ENCODE data around the gene SELENON. TPM values are rescaled to one million over a fixed set of nuclear protein-coding genes. Genes with fewer than 3 reads are reported as not detected.

The SELENON gene
- total and polyA plus RNA-seq, 9 of the 15 experiments (the other 6 are each of a cell fraction or from before 2014, with no cell fraction given), result 0.43 to 26.7 (median 7.0) TPM

DNA sequence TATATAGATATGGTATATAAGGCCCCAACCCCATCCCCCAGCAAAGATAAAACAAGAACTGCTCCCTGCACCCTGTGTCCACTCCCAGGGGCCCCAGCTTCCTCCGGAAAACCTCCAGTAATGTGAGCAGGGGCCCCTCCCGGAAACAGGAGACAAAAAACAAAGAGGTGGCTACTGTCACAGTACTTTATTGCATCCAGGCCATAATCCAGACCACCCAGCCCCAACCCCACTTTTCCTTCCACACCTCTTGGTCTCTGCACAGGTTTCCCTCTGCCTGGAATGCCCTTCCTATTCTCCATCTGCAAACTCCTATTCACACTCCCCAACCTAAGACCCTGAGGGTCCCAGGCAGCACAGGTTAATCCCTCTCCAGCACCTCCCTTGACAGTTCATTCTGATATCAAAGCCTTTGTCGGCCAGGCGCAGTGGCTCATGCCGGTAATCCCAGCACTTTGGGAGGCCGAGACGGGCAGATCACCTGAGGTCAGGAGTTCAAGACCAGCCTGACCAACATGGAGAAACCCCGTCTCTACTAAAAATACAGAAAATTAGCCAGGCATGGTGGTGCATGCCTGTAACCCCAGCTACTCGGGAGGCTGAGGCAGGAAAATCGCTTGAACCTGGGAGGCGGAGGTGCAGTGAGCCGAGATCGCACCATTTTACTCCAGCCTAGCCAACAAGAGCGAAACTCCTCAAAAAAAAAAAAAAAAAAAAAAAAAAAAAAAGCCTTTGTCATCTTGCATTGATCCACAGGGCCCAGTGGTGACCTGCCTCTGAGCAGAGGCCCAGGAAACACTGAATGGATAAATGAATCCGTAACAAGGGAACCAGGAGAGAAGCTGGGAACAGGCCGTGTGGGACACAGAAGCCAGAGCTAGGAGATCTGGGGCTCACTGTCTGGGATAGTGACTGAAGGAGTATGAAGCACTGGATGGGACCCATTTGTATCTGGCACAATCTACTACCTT, 61.6 kb downstream of the SELENON start (continued):
- TF ChIP-seq, protein P1, sequence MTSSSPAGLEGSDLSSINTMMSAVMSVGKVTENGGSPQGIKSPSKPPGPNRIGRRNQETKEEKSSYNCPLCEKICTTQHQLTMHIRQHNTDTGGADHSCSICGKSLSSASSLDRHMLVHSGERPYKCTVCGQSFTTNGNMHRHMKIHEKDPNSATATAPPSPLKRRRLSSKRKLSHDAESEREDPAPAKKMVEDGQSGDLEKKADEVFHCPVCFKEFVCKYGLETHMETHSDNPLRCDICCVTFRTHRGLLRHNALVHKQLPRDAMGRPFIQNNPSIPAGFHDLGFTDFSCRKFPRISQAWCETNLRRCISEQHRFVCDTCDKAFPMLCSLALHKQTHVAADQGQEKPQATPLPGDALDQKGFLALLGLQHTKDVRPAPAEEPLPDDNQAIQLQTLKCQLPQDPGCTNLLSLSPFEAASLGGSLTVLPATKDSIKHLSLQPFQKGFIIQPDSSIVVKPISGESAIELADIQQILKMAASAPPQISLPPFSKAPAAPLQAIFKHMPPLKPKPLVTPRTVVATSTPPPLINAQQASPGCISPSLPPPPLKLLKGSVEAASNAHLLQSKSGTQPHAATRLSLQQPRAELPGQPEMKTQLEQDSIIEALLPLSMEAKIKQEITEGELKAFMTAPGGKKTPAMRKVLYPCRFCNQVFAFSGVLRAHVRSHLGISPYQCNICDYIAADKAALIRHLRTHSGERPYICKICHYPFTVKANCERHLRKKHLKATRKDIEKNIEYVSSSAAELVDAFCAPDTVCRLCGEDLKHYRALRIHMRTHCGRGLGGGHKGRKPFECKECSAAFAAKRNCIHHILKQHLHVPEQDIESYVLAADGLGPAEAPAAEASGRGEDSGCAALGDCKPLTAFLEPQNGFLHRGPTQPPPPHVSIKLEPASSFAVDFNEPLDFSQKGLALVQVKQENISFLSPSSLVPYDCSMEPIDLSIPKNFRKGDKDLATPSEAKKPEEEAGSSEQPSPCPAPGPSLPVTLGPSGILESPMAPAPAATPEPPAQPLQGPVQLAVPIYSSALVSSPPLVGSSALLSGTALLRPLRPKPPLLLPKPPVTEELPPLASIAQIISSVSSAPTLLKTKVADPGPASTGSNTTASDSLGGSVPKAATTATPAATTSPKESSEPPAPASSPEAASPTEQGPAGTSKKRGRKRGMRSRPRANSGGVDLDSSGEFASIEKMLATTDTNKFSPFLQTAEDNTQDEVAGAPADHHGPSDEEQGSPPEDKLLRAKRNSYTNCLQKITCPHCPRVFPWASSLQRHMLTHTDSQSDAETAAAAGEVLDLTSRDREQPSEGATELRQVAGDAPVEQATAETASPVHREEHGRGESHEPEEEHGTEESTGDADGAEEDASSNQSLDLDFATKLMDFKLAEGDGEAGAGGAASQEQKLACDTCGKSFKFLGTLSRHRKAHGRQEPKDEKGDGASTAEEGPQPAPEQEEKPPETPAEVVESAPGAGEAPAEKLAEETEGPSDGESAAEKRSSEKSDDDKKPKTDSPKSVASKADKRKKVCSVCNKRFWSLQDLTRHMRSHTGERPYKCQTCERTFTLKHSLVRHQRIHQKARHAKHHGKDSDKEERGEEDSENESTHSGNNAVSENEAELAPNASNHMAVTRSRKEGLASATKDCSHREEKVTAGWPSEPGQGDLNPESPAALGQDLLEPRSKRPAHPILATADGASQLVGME (CRISPR knock-in tag; IDR thresholded peaks at IDR 0.05), result no peak
- TF ChIP-seq BRD9 (IDR thresholded peaks at IDR 0.05; ENCODE audit: low read depth, partially characterized antibody), result peak; percentile 72
- no peak for TF ChIP-seq ZZZ3 (IDR thresholded peaks at IDR 0.05)
- TF ChIP-seq, protein P2, sequence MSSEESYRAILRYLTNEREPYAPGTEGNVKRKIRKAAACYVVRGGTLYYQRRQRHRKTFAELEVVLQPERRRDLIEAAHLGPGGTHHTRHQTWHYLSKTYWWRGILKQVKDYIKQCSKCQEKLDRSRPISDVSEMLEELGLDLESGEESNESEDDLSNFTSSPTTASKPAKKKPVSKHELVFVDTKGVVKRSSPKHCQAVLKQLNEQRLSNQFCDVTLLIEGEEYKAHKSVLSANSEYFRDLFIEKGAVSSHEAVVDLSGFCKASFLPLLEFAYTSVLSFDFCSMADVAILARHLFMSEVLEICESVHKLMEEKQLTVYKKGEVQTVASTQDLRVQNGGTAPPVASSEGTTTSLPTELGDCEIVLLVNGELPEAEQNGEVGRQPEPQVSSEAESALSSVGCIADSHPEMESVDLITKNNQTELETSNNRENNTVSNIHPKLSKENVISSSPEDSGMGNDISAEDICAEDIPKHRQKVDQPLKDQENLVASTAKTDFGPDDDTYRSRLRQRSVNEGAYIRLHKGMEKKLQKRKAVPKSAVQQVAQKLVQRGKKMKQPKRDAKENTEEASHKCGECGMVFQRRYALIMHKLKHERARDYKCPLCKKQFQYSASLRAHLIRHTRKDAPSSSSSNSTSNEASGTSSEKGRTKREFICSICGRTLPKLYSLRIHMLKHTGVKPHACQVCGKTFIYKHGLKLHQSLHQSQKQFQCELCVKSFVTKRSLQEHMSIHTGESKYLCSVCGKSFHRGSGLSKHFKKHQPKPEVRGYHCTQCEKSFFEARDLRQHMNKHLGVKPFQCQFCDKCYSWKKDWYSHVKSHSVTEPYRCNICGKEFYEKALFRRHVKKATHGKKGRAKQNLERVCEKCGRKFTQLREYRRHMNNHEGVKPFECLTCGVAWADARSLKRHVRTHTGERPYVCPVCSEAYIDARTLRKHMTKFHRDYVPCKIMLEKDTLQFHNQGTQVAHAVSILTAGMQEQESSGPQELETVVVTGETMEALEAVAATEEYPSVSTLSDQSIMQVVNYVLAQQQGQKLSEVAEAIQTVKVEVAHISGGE (CRISPR knock-in tag; IDR thresholded peaks at IDR 0.05), result peak in 1 of 3 experiments; percentile 65; a peak in 1 of 6 replicates
- no peak for TF ChIP-seq ZNF408 (CRISPR knock-in tag; IDR thresholded peaks at IDR 0.05; ENCODE audit: low read depth)
- TF ChIP-seq CUX1 (CRISPR knock-in tag; IDR thresholded peaks at IDR 0.05), result no peak
- no peak for TF ChIP-seq KDM2B (CRISPR knock-in tag; IDR thresholded peaks at IDR 0.05)
- peak; percentile 63 for TF ChIP-seq TCF3 (CRISPR knock-in tag; IDR thresholded peaks at IDR 0.05)
- peak; percentile 37; the same call in 1 of the 2 replicates for TF ChIP-seq ESRRB (CRISPR knock-in tag; IDR thresholded peaks at IDR 0.05; ENCODE audit: borderline replicate concordance)
- peak; percentile 31 to 76; a peak in 3 of 4 replicates for TF ChIP-seq MAZ (CRISPR knock-in tag; conservative IDR thresholded peaks at IDR 0.05 in 1 of 2, IDR thresholded peaks at IDR 0.05 in 1 of 2)

Data from K562 (cell line).